ENCODE measurements around the gene PODN.

- TF ChIP-seq CTCF (IDR thresholded peaks at IDR 0.05) (no peak), POLR2AphosphoS5 (IDR thresholded peaks at IDR 0.05) (no peak), EP300 (IDR thresholded peaks at IDR 0.05) (no peak), POLR2A (IDR thresholded peaks at IDR 0.05; ENCODE audit: low read depth) (no peak)
Measured at GRCh38 chr1:53070621-53071020, 8.6 kb downstream of the PODN start.

Measured in esophagus muscularis mucosa (tissue), 4 donors.